Endothelial cell of umbilical vein (primary cell): ENCODE results near the gene ATP6V1G2. TPM values are rescaled to one million over a fixed set of nuclear protein-coding genes. Genes with fewer than 3 reads are reported as not detected.

Experiments
- BruUV-seq: library from RNA; stranded (reverse); fragments of 400-500 nt; replicated peaks from 2 replicates; lab custom pipeline; 2021; lab: Mats Ljungman, UMichigan
- CTCF ChIA-PET: fragments of 300-600, 350-600 bp; sonication (Branson Sonifier 250); formaldehyde crosslinking; loops from one replicate; lab custom pipeline; 2021; ENCODE audit warnings: antibody characterized with exemption, inconsistent platforms; lab: Charles Lee
- POLR2A ChIA-PET: fragments of 300-600, 350-600 bp; sonication (Branson Sonifier 250); formaldehyde crosslinking; loops from one replicate; lab custom pipeline; 2021; ENCODE audit warnings: antibody characterized with exemption, inconsistent platforms; lab: Charles Lee
- DNase-seq: peaks from one replicate; pipeline ENCODE4 v3.0.0-alpha.2; 2011; ENCODE audit warnings: low read depth, low spot score
- FAIRE-seq: peaks from 2 replicates; lab custom pipeline; 2011; peaks lifted over from hg19 to GRCh38; lab: Jason Lieb, UNC
- H2AFZ ChIP-seq: 2 replicates; pipeline ENCODE4 v1.6.0; 2012; ENCODE audit warnings: low read depth, low read length, control low read depth, inconsistent platforms
- H3K27ac ChIP-seq: 2 replicates; pipeline ENCODE4 v1.5.1; 2011; ENCODE audit warnings: low read depth, mild to moderate bottlenecking, control low read depth, low read length, moderate library complexity; ENCODE audit not compliant: insufficient read depth
- H3K27me3 ChIP-seq, 2 experiments: 2 replicates each; pipeline versions ENCODE4 v1.6.0 to v1.6.1; 2011; ENCODE audit warnings: low read length in 2 of 2, mixed read lengths in 1 of 2; ENCODE audit not compliant: control insufficient read depth in 2 of 2, insufficient read depth in 2 of 2
- H3K36me3 ChIP-seq, 2 experiments: 2 replicates in 1 of 2; 3 replicates in 1 of 2; pipeline ENCODE4 v1.5.1; 2011; ENCODE audit warnings: low read length in 2 of 2, mild to moderate bottlenecking in 1 of 2, moderate library complexity in 1 of 2; ENCODE audit not compliant: control insufficient read depth in 2 of 2, insufficient read depth in 2 of 2; ENCODE audit errors: extremely low read depth in 1 of 2
- H3K4me1 ChIP-seq: 3 replicates; pipeline ENCODE4 v1.5.1; 2011; ENCODE audit warnings: mild to moderate bottlenecking, low read length; ENCODE audit not compliant: control insufficient read depth, insufficient read depth; ENCODE audit errors: extremely low read depth
- H3K4me2 ChIP-seq: 2 replicates; pipeline ENCODE4 v1.6.1; 2011; ENCODE audit warnings: low read length, control low read depth, mixed read lengths; ENCODE audit not compliant: insufficient read depth
- H3K4me3 ChIP-seq, 3 experiments: fragments of 200-600 bp in 1 of 3; sonication (generic), shearing (Covaris generic) in 1 of 3; replicated peaks in 1 of 3; 2 replicates each; pipeline ENCODE4 v1.5.1; 2011 to 2016; ENCODE audit warnings: control low read depth in 3 of 3, low read length in 3 of 3, mild to moderate bottlenecking in 2 of 3, inconsistent platforms in 1 of 3, low read depth in 1 of 3, moderate library complexity in 1 of 3; ENCODE audit not compliant: insufficient read depth in 1 of 3
- H3K79me2 ChIP-seq: 2 replicates; pipeline ENCODE4 v1.6.0; 2012; ENCODE audit warnings: low read length, inconsistent platforms; ENCODE audit not compliant: control insufficient read depth, insufficient read depth
- H3K9ac ChIP-seq: replicated peaks from 2 replicates; pipeline ENCODE3; 2011; ENCODE audit warnings: low read length, control low read depth; ENCODE audit not compliant: insufficient read depth; ENCODE audit errors: extremely low read depth
- H3K9me1 ChIP-seq: replicated peaks from 3 replicates; pipeline ENCODE4 v1.6.0; 2011; ENCODE audit warnings: mild to moderate bottlenecking, low read length; ENCODE audit not compliant: control insufficient read depth, insufficient read depth; ENCODE audit errors: extremely low read depth
- H3K9me3 ChIP-seq: replicated peaks from 2 replicates; pipeline ENCODE4 v1.5.1; 2012; ENCODE audit warnings: low read length, inconsistent platforms; ENCODE audit not compliant: control insufficient read depth, insufficient read depth
- H4K20me1 ChIP-seq: replicated peaks from 2 replicates; pipeline ENCODE3; 2011; ENCODE audit warnings: mild to moderate bottlenecking, low read length; ENCODE audit not compliant: control insufficient read depth, insufficient read depth; ENCODE audit errors: extremely low read depth
- EZH2 ChIP-seq: IDR thresholded peaks from 2 replicates; pipeline ENCODE4 v1.6.1; 2012; ENCODE audit warnings: borderline replicate concordance, low read depth, mild to moderate bottlenecking, moderate library complexity, low read length, inconsistent platforms; ENCODE audit not compliant: severe bottlenecking
- FOS ChIP-seq: IDR thresholded peaks from 2 replicates; pipeline ENCODE4 v1.6.1; 2011; ENCODE audit warnings: mild to moderate bottlenecking, low read length, moderate library complexity, borderline replicate concordance; ENCODE audit not compliant: insufficient read depth
- GATA2 ChIP-seq: IDR thresholded peaks from 2 replicates; pipeline ENCODE4 v1.7.0; 2011; ENCODE audit warnings: low read depth, mild to moderate bottlenecking, moderate library complexity, mixed read lengths, low read length; ENCODE audit not compliant: insufficient read length, insufficient read depth
- JUN ChIP-seq: IDR thresholded peaks from 2 replicates; pipeline ENCODE4 v1.6.1; 2011; ENCODE audit warnings: borderline replicate concordance, low read depth; ENCODE audit not compliant: insufficient read length, insufficient read depth
- MAX ChIP-seq: IDR thresholded peaks from 2 replicates; pipeline ENCODE4 v1.6.1; 2011; ENCODE audit not compliant: insufficient read depth, insufficient read length
- MYC ChIP-seq: IDR thresholded peaks from one replicate; pipeline ENCODE4 v1.6.1; 2011; ENCODE audit warnings: mild to moderate bottlenecking, low read depth, low read length
- POLR2A ChIP-seq: IDR thresholded peaks from 2 replicates; pipeline ENCODE4 v1.6.1; 2012; ENCODE audit warnings: low read depth, mild to moderate bottlenecking, control low read depth, low read length
- POLR2AphosphoS5 ChIP-seq: IDR thresholded peaks from 2 replicates; pipeline ENCODE4 v1.6.1; 2012; ENCODE audit warnings: low read depth, mild to moderate bottlenecking, control low read depth, low read length, moderate library complexity; ENCODE audit not compliant: insufficient read depth
- dilution Hi-C: fragments of 300-500 bp; cut with MboI; formaldehyde crosslinking; loops from one replicate; pipeline ENCODE4 v1.15.0; 2019; ENCODE audit warnings: low sequenced_read_pairs; ENCODE audit not compliant: extremely low pct_ligation_motif_present
- intact Hi-C: fragments of 100-400 bp; cut with micrococcal nuclease; formaldehyde crosslinking; loops from one replicate; pipeline ENCODE4 v1.10.0; 2022
- polyA plus RNA-seq, 4 experiments: library from polyadenylated mRNA; depleted of rRNA in 3 of 4; stranded (reverse) in 3 of 4; unstranded in 1 of 4; fragments of >200 nt; gene quantifications; 2 replicates each; pipeline versions ENCODE4 v1.2.1 to v1.2.3, GENCODE V29; 2011 to 2012; ENCODE audit warnings: missing spikeins in 1 of 4
- total RNA-seq: library from RNA; stranded (reverse); gene quantifications from 2 replicates; pipeline ENCODE4 v1.2.3, GENCODE V29; 2021
- TF ChIP-seq, protein P1 (sequence below), 2 donors: IDR thresholded peaks; 1 replicate in 1 of 2; 2 replicates in 1 of 2; pipeline ENCODE4 v1.5.1; 2011; ENCODE audit warnings: low read length in 2 of 2, mild to moderate bottlenecking in 2 of 2, moderate library complexity in 2 of 2, control low read depth in 1 of 2, inconsistent platforms in 1 of 2, low read depth in 1 of 2; ENCODE audit not compliant: insufficient read depth in 1 of 2; ENCODE audit errors: extremely low read depth in 1 of 2

The ATP6V1G2 gene
- total and polyA plus RNA-seq, 2 donors (not counting 3 experiments of a cell fraction or from before 2014, with no cell fraction given), result 0.70 to 0.84 TPM

- no peak overlapping the region for H3K4me2 ChIP-seq
- ChIA-PET POLR2A (interaction anchor here (0.8 to 1.6 kb wide), 2 partner anchors 9 to 38 kb away, joined by 3 to 4 read pairs; partner anchors contain the start of gene DDX39B), CTCF (interaction anchor here (1.6 kb wide), 1 partner anchor 48 kb away, joined by 5 read pairs; no protein-coding TSS in a partner anchor)
- intact Hi-C loops, result no loop called here
- H4K20me1 ChIP-seq, result no peaks in the 10 kb centered on the region
- no peaks in the 10 kb centered on the region for H3K27me3 ChIP-seq
- no peaks in the 10 kb centered on the region for H3K9me1 ChIP-seq
- no peak for TF ChIP-seq JUN
- TF ChIP-seq, protein P1, sequence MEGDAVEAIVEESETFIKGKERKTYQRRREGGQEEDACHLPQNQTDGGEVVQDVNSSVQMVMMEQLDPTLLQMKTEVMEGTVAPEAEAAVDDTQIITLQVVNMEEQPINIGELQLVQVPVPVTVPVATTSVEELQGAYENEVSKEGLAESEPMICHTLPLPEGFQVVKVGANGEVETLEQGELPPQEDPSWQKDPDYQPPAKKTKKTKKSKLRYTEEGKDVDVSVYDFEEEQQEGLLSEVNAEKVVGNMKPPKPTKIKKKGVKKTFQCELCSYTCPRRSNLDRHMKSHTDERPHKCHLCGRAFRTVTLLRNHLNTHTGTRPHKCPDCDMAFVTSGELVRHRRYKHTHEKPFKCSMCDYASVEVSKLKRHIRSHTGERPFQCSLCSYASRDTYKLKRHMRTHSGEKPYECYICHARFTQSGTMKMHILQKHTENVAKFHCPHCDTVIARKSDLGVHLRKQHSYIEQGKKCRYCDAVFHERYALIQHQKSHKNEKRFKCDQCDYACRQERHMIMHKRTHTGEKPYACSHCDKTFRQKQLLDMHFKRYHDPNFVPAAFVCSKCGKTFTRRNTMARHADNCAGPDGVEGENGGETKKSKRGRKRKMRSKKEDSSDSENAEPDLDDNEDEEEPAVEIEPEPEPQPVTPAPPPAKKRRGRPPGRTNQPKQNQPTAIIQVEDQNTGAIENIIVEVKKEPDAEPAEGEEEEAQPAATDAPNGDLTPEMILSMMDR (IDR thresholded peaks at IDR 0.05; ENCODE audit: extremely low read depth in 1 of 2, insufficient read depth in 1 of 2, low read depth in 1 of 2, low read length in 2 of 2), result no peak
- no peak for TF ChIP-seq FOS
- TF ChIP-seq GATA2, result no peak
- no peak for TF ChIP-seq POLR2AphosphoS5
- no peak for TF ChIP-seq POLR2A
- no peak for TF ChIP-seq MAX
- TF ChIP-seq EZH2, result no peak
- no peak for TF ChIP-seq MYC
- dilution Hi-C loops, result no loop called here
- FAIRE-seq, result no peak
- no peak overlapping the region for H3K27ac ChIP-seq
- DNase-seq, result no peak
- H3K36me3 ChIP-seq, result peaks cover 42 to 58% of the 10 kb centered on the region in 2 experiments
- H3K9me3 ChIP-seq, result no peaks in the 10 kb centered on the region
- no peak overlapping the region for H3K9ac ChIP-seq
- peaks cover 44% of the 10 kb centered on the region for H3K79me2 ChIP-seq
- H3K4me1 ChIP-seq, result no peaks in the 10 kb centered on the region
- no peak overlapping the region for H2AFZ ChIP-seq
- no peak overlapping the region for H3K4me3 ChIP-seq
- BruUV-seq, result no TSS peak
Observed at GRCh38 chr6:31532644-31533454, 13.6 kb downstream of the ATP6V1G2 start.
